Tibial artery (tissue), 4 donors: ENCODE data around the gene HAS3.
A peak's percentile ranks its signal among the peaks of the same experiment; 100 is the strongest.
"Not testable (repeated sequence)": the region's sequence is repeated elsewhere in the genome, so short reads cannot be mapped to it uniquely, and the experiment has no call there.

Experiments
- DNase-seq, 2 donors: peaks; one replicate each; pipeline ENCODE4 v3.0.0-alpha.2; 2019
- H3K27ac ChIP-seq, 2 donors: fragments of 200-600 bp; sonication (generic) in 1 of 2; 1 replicate in 1 of 2; 2 replicates in 1 of 2; pipeline ENCODE4 v1.5.1; 2018 to 2019; ENCODE audit warnings: mild to moderate bottlenecking in 1 of 2
- H3K27me3 ChIP-seq, 2 donors: fragments of 200-600 bp; sonication (generic) in 1 of 2; one replicate each; pipeline versions ENCODE4 v1.5.1 to v1.6.0; 2016 to 2019
- H3K36me3 ChIP-seq, 3 donors: fragments of 200-600 bp; sonication (generic) in 2 of 3; one replicate each; pipeline ENCODE4 v1.5.1; 2016 to 2019; ENCODE audit warnings: mild to moderate bottlenecking in 2 of 3
- H3K4me1 ChIP-seq, 4 donors: fragments of 200-600 bp; sonication (generic) in 2 of 4; 1 replicate in 3 of 4; 2 replicates in 1 of 4; pipeline ENCODE4 v1.5.1; 2016 to 2019
- H3K4me3 ChIP-seq, 2 donors: fragments of 200-600 bp; sonication (generic) in 1 of 2; 1 replicate in 1 of 2; 2 replicates in 1 of 2; pipeline ENCODE4 v1.5.1; 2018 to 2019; ENCODE audit warnings: mild to moderate bottlenecking in 2 of 2
- H3K9me3 ChIP-seq, 3 donors: fragments of 200-600 bp; sonication (generic) in 1 of 3; one replicate each; pipeline ENCODE4 v1.5.1; 2016 to 2019
- CTCF ChIP-seq, 2 experiments: fragments of 200-600 bp in 1 of 2; fragments of 450-650 bp in 1 of 2; IDR thresholded peaks; one replicate each; pipeline ENCODE4 v1.5.1; 2017 to 2019; ENCODE audit warnings: antibody characterized with exemption in 2 of 2, mild to moderate bottlenecking in 1 of 2, moderate library complexity in 1 of 2
- intact Hi-C: fragments of 100-400 bp; cut with DNase I; formaldehyde crosslinking; loops from one replicate; pipeline ENCODE4 v1.15.0; 2023; ENCODE audit warnings: low total_unique reads

Gene HAS3

GRCh38 chr16:69143116-69143515, 37.7 kb downstream of the HAS3 start:
- Histone ChIP-seq H3K36me3 (peaks cover 19 to 99% (median 60%) of the 10 kb centered on the region in 3 donors), H3K4me1 (peaks cover 0 to 5% (median 0%) of the 10 kb centered on the region in 4 donors), H3K27ac (no peak overlapping the region), H3K9me3 (no peaks in the 10 kb centered on the region), H3K27me3 (no peaks in the 10 kb centered on the region), H3K4me3 (no peak overlapping the region)
- intact Hi-C loops, result no loop called here
- no peak for DNase-seq
- TF ChIP-seq CTCF (IDR thresholded peaks at IDR 0.05), result no peak

GRCh38 chr16:69145658-69146057, 40.2 kb downstream of the HAS3 start:
- Histone ChIP-seq H3K4me3 (no peak overlapping the region), H3K27ac (peak overlapping the region in 1 of 2 donors; percentile 28), H3K4me1 (peaks cover 0 to 5% (median 0%) of the 10 kb centered on the region in 4 donors), H3K36me3 (peaks cover 10 to 92% (median 46%) of the 10 kb centered on the region in 3 donors), H3K27me3 (no peaks in the 10 kb centered on the region), H3K9me3 (no peaks in the 10 kb centered on the region)
- no peak for DNase-seq
- intact Hi-C loops, result no loop called here
- TF ChIP-seq CTCF (IDR thresholded peaks at IDR 0.05), result no peak

GRCh38 chr16:69149621-69150020, 44.2 kb downstream of the HAS3 start:
- H3K27ac ChIP-seq, H3K4me3 ChIP-seq: not testable (repeated sequence)

GRCh38 chr16:69150146-69150865, 44.9 kb downstream of the HAS3 start:
- no peak overlapping the region for H3K27ac ChIP-seq
- intact Hi-C loops, result no loop called here

More at GRCh38 chr16:69149621-69150020, 44.2 kb downstream of the HAS3 start:
- not testable (repeated sequence) for H3K27me3 ChIP-seq, H3K9me3 ChIP-seq, DNase-seq, H3K4me1 ChIP-seq
- intact Hi-C loops, result loop anchor here (2.0 kb wide), 1 partner anchor 137 kb away; no protein-coding TSS in a partner anchor
- H3K36me3 ChIP-seq, result peaks cover 33 to 92% (median 36%) of the 10 kb centered on the region in 3 donors

DNA sequence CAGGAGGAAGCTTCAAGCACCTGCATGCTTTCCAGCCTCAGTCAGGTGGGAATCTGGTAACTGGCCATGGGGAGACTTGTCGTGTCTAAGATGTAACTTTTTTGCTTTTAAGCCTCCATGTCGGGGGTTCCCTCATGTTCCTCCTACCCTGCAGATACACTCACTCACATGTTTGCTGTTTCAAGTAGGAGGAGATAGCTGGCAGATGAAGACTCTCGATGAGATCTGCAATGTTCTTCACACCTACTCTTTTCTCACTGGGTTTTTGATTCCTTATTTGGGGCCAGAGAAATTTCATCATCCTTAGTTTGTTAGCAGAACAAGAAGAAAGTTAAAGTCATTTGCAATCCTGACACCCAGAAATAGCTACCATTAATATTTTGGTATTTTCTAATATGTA, 51.7 kb downstream of the HAS3 start:
- Histone ChIP-seq H3K4me1 (no peaks in the 10 kb centered on the region), H3K4me3 (no peak overlapping the region), H3K27me3 (no peaks in the 10 kb centered on the region), H3K27ac (no peak overlapping the region), H3K36me3 (peaks cover 33 to 94% (median 63%) of the 10 kb centered on the region in 3 donors), H3K9me3 (no peaks in the 10 kb centered on the region)
- no peak for TF ChIP-seq CTCF (IDR thresholded peaks at IDR 0.05)
- DNase-seq, result no peak
- intact Hi-C loops, result no loop called here

More at GRCh38 chr16:69150146-69150865, 44.9 kb downstream of the HAS3 start:
- Histone ChIP-seq H3K4me3 (no peak overlapping the region), H3K27me3 (no peaks in the 10 kb centered on the region), H3K4me1 (peaks cover 0 to 3% (median 0%) of the 10 kb centered on the region in 4 donors), H3K36me3 (peaks cover 35 to 92% (median 37%) of the 10 kb centered on the region in 3 donors), H3K9me3 (no peaks in the 10 kb centered on the region)
- peak in 1 of 2 donors; percentile 54 for DNase-seq
- TF ChIP-seq CTCF (IDR thresholded peaks at IDR 0.05), result peak; percentile 70 to 86

DNA sequence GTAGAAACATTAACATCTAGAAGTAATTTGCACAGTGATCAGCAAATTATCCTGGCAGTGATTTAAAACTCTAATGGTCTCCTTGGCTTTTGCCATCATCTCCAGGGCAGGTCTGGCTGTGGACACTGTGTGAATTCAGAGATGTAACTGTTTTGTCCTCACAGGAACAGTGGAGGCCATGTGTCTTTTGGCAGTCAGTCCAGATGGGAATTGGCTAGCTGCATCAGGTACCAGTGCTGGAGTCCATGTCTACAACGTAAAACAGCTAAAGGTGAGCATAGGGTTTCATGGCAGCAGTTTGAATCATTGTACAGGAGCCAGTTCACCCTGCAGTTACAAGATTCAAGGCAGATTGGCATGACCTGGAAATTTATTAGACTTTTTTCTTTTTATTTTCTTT, 54.7 kb downstream of the HAS3 start:
- no peak overlapping the region for H3K4me3 ChIP-seq
- no peaks in the 10 kb centered on the region for H3K27me3 ChIP-seq
- no peak for DNase-seq
- H3K27ac ChIP-seq, result no peak overlapping the region
- intact Hi-C loops, result no loop called here
- no peaks in the 10 kb centered on the region for H3K9me3 ChIP-seq
- H3K36me3 ChIP-seq, result peaks cover 15 to 90% (median 53%) of the 10 kb centered on the region in 3 donors
- H3K4me1 ChIP-seq, result no peaks in the 10 kb centered on the region
- TF ChIP-seq CTCF (IDR thresholded peaks at IDR 0.05), result no peak
